NCI-H526 treated with DMSO at 0.1 percent for 48 hours (cell line): Measurements from ENCODE around the gene MRPS17.
"Not testable (repeated sequence)": the region's sequence is repeated elsewhere in the genome, so short reads cannot be mapped to it uniquely, and the experiment has no call there.

Source experiments
- DNase-seq: peaks from one replicate; lab custom pipeline; 2025; lab: John Stamatoyannopoulos, UW

The MRPS17 gene

GRCh38 chr7:55951637-55952351 is at the start of gene MRPS17:
TSS of gene MRPS17 (plus strand) at chr7:55951877. CDS start at chr7:55953196, 1,319 bp downstream.
- DNase-seq: peak; percentile 79

- DNase-seq: no peak
These were observed 47.5 kb upstream of the MRPS17 start for GRCh38 chr7:55903985-55904759.

- DNase-seq: no peak
These were observed 38.9 kb upstream of the MRPS17 start for GRCh38 chr7:55912748-55913158.

- no peak for DNase-seq
These were observed 33.9 kb upstream of the MRPS17 start for GRCh38 chr7:55917771-55918170.

GRCh38 chr7:55928006-55928767 is 23.5 kb upstream of the MRPS17 start:
- DNase-seq: no peak

GRCh38 chr7:55931421-55932151 is 20.1 kb upstream of the MRPS17 start:
- DNase-seq: no peak

- no peak for DNase-seq
These were observed 12.1 kb upstream of the MRPS17 start for GRCh38 chr7:55939514-55940123.

GRCh38 chr7:55946545-55946944 is 5.1 kb upstream of the MRPS17 start:
- no peak for DNase-seq

GRCh38 chr7:55952352-55952671 is 635 bp downstream of the MRPS17 start:
- DNase-seq: not testable (repeated sequence)

- no peak for DNase-seq
These were observed 2.2 kb downstream of the MRPS17 start for GRCh38 chr7:55953707-55954475.

GRCh38 chr7:55957190-55957589 is 5.5 kb downstream of the MRPS17 start:
- DNase-seq: no peak

GRCh38 chr7:55962014-55962413 is 10.3 kb downstream of the MRPS17 start:
- no peak for DNase-seq

GRCh38 chr7:55963584-55964168 is 12.0 kb downstream of the MRPS17 start:
- DNase-seq: no peak

- peak; percentile 46 for DNase-seq
These were observed 12.8 kb downstream of the MRPS17 start, which contains the start of gene NIPSNAP2 for GRCh38 chr7:55964261-55965099. TSS of gene NIPSNAP2 (plus strand) at chr7:55964585. CDS start at chr7:55964610, 25 bp downstream.

GRCh38 chr7:55965100-55965470 is 13.4 kb downstream of the MRPS17 start:
- DNase-seq: peak; percentile 25

GRCh38 chr7:55965805-55966421 is 14.2 kb downstream of the MRPS17 start:
- DNase-seq: no peak

- no peak for DNase-seq
These were observed 15.2 kb downstream of the MRPS17 start for GRCh38 chr7:55966851-55967250.

GRCh38 chr7:55969391-55969790 is 17.7 kb downstream of the MRPS17 start:
- DNase-seq: no peak

- no peak for DNase-seq
These were observed 18.9 kb downstream of the MRPS17 start for GRCh38 chr7:55970561-55970960.
